GM18520 (cell line): ENCODE measurements around the gene RRBP1.

ENCODE experiments used
- ATAC-seq: cut with Tn5 transposase; IDR thresholded peaks from one replicate; pipeline ENCODE4 v1.9.1; 2021; ENCODE audit not compliant: unreplicated experiment

RRBP1 gene

DNA sequence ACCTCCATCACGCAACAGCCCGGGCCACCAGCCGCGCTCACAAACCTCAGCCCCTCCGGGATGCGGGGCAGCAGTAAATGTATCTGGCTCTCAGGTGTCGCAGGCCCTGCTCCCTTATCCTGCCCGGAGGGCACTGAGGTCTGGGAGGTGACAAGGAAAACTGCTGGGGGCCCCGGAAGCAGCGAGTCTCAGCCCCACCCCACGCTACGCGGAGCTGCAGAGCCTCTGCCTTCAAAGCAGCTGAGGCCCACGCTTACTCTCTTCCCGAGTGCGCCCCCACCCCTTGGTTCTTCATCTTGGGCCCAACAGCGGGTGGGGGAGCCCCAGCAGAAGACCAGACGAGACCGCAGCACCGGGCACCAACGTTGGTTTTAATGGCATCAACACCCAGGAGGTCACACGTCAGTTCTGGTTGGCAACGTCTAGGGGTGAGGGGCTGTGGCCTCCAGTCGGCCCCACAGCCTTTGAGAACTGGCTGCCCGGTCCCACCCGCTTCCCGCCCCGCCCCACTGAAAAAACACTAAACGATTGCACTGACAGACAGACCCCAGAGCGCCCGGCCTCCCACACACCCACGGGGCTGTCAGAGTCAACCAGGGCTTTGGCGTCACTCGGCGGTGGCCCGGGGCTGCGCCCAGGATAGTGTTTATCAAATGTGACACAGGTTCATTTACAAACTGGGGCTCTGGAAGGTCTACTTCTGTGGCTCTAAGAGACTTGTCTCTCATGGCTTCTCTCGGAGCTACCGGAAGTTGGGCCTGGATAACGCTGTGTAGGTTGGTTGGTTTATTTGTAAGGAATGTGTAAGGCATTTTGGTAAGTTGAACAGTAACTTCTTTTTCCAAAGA lies 68.5 kb downstream of the RRBP1 start:
- no peak for ATAC-seq

DNA sequence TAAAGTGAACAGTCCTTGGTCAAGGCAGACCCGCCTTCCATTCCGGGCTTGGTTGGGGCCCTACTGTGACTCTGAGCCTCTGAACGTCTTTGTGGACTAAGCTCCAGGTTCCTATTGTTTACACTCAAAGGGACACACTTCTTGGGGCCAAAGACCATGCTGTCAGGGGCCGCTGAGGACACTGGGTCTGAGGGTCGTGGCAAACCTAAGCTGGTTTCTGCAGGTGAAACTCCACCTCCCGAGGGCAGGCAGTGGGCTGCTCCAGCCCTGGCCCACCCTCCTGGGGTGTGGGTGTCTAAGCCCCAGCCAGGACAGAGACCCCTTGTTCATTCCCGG lies 69.1 kb downstream of the RRBP1 start:
- no peak for ATAC-seq

DNA sequence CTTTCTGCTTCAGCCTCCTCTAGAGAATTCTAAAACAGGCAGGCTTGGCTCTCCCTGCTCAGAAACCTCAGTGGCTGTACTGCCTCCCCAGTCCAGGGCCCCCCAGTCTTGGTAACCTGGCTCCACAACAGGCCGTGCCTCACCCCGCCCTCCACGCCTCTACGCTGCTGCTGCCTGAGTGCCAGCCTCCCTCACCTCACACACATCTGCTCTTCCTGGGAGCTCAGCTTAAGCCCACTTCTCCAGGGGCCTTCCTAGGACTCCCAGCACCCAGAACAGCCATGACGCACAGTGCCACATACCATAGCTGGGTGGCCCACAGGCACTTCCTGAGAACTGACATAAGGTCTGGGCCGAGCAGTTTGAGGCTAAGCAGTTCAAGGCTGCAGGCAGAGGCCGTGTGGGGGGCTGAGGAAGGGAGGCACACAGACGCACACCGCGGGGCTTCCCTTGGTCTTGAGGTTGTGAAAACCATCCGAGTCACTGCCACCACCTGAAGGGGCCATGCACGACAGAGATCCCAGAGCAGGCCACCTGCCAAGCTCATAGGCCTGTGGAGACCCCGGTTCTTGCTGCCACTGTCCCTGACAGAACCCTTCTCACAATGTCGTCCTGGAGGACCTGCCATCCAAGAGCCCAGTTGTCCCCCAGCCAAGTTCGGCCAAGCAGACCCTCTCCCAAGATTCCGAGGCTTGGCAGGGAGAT lies 69.6 kb downstream of the RRBP1 start:
- ATAC-seq = no peak

DNA sequence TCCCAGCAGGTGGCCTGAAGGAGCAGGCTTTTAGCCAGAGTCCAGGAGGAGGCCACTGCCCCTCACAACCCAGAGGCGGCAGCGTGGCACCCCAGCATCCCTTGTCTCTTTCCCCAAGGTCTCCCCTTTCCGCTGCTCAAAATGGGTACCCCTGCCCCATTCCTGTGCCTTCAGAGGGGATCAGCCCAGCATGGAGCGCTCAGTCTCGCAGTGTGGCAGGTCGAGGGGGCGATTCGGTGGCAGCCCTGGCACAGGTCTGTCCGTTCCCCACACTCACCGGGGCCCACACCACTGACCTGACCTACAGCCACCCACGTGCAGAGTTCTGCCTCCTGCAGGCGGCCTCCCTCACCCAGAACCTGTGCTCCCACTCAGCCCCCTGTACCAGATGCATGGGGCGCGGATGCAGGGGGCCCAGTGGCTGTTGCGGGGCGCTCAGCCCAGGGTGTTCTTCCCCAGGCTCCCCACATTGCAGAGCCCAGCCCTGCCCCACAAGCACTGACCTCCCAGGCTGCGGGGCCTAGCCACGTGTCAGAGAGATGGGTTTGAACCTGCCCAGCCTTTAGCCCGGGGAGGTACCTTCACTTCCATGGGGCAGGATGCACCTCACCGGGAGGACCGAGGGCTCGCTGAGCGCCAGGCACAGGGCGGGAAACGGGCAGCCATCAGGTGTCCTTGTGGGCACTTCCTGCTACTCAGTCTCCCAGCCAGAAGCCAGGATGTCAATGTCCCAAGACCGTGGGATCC lies 70.3 kb downstream of the RRBP1 start:
- ATAC-seq = no peak

DNA sequence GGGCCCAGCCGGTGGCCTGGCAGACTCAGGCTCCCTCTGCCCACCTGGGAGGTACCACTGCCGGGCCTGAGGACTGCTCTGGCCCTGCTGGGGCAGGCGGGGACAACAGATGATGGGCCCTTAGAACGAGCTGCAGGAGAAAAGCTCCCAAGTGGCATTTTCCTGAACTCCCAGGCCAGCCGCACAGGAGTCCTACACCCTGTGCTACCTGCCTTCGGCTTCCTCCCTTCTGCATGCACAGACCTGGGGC lies 70.8 kb downstream of the RRBP1 start:
- ATAC-seq = no peak

DNA sequence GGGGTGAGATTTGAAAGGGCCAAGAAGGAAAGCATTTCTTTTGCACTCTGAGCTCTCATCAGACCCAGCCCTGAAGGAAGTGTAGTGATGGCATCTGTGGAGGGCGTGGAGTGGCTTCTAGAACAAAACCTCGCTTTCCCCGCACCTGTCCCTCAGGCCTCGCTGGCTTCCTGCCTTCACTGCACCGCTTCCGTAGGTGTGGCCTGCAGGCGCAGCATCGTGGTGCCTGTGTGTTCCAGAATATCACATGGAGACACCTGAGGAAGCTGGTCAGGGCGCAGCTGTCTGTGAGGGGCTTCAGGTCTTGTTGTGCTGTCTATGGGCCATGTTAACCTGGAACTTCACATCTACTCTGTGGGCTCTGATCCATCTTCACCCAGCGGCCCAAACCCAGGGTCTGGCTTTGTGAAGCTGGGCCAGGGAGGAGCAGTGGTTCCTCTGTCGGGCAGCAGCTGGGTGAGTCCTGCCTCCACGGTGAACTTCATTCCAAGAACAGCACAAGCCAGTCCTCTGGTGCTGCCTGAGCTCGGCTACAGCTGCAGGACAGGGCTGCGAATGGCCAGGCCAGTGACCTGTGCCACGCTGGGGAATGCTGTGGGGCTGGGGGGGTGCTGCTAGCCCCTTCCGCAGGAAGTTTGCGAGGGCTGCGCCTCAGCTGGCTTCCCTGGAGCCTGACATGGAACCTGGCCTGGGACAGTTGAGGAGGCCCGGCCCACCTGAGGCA lies 71.3 kb downstream of the RRBP1 start:
- no peak for ATAC-seq

DNA sequence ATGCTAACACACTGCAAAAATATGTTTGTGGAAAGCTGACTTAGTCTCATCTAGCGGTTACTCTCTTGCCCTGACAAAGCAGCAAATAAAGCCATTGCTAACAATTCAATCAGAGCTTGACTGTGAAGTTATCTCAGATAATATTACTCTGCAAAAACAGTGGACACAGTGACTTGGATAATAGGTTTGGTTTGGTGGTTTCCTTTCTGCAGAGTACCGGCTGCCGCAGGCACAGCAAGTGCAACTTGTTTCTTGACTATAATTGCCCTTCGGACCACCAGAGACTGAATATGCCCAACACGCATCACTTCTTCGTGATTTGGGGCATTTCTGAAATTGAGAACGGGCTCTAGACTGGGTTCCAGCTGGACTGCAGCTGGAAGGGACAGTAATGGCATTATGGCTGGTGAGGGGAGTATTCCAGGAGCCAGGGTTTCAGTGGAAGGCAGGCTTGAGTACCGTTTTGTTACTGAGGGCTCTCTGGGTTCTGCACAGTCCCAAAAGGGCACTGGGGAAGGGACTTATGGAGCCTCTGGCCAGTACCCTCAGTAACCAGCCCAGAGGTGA lies 72.1 kb downstream of the RRBP1 start:
- ATAC-seq = no peak

DNA sequence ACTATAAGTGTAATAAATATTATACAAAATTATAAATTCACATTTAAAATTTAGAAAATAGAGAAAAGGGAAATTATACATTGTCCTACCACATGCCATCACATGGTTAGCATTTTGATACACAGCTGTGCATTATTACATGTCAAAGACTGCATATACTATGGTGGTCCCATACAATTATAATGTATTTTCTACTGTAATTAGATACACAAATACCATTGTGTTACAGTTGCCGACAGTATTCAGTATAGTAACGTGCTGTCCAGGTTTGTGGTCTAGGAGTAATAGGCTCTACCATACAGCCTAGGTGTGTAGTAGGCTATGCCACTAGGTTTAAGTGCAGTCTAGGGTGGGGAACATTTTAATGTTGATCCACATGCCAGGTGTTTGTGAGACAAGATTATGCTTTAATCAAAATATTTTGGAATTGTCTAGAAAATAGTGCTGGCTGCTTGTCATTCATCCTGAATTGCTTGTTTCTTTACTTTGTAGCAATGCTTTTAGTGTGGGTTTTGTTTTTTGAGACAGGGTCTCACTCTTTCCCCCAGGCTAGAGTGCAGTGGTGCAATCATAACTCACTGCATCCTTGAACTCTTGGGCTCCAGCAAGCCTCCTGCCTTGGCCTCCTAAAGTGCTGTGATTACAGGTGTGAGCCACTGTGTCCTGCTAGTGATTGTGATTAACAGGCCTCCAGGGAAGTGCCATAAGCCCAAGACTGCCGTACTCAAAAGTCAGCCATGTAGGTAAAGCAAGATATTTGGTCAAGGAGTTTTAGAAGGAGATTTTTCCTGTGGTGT lies 73.1 kb downstream of the RRBP1 start:
- ATAC-seq = no peak

DNA sequence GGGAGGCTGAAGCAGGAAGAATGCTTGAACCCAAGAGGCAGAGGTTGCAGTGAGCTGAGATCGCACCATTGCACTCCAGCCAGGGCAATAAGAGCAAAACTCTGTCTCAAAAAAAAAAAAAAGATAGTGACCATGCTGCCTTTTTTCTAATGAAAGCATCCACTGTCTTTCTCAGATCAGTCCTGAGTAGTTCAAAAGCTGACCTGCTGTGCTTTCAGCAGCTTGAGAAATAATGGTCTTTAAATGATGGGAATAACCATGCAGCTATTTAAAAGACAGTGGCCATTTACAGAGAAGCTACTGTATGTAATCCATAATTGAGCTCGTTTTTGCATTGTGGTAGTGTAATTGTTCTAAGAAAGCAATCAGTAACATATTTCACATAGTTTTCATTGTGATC lies 76.0 kb downstream of the RRBP1 start:
- no peak for ATAC-seq

DNA sequence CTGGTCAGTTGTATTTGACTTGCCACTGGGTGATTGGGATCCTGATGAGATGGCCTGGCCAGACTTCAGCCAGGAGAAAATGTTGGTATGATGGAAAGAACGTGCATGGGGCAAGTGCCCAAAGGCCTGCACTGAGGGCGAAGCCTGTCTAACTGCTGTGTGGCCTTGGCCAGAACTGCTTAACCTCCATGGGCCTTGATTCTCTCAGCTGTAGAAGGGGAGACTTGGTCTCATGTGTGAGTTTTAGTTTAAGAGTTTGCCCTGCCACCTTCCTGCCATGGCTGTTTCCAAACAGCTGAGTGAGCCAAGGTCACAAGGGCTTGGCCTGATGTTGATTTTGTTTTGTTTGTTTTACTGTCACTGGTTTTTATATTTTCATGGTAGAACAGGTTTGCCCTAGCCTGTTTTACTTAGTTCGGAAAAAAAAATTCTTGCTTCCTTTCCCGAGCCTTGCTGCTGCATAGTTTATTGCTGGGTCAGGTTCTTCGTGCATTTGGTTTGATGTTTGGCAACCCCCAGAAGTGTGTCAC lies 76.8 kb downstream of the RRBP1 start:
- no peak for ATAC-seq

DNA sequence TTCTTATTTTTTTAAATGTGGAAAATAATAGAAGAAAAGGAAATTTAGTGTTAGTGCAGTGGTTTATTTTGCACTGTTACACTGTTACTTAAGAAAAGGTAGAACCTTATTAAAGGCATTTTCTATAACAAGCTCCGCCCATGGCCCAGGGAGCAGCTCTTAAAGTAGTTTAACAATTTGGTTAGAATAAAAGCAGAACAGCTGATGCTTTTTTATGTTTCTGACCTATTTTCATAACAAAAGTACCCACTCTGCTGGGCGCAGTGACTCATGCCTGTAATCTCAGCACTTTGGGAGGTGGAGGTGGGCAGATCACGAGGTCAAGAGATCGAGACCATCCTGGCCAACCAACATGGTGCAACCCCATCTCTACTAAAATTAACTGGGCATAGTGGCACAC lies 79.5 kb downstream of the RRBP1 start:
- no peak for ATAC-seq

DNA sequence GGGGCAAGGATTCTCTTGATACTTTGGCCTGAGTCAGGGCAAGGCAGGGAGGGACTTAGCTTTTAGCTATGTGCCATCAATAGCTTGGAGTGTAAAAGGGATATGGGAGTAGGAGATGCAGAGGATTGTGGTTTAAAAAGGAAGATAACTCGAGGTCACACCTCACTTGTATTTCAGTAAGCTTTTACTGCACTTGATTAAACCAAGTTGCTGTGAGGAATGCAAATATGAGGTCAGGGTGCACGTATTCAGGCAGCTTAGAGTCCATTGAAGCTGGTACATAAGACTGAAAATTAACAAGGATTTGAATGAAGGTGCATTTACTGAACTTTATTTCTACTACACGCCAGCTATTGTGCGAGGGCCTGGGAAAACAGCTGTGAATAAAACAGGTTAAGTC lies 80.1 kb downstream of the RRBP1 start:
- ATAC-seq = no peak

DNA sequence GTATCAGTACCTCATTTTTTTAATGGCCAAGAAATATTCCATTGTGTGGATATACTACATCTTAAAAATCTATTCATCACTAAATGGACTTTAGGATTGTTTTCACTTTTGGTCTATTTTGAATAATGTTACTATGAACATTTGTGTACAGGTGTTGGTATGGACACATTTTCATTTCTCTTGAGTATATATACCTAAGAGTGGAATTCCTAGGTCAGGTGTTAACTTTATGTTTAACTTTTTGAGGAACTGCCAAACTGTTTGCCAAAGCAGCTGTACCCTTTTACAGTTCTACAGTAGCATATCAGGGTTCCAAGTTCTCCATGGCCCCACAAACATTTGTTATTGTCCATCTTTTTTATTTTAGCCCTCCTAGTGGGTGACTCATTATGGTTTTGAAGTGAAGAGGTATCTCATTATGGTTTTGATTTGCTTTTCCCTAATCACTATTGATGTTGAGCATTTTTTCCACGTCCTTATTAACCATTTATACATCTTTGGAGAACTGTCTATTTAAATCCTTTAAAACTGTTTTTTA lies 84.0 kb downstream of the RRBP1 start:
- no peak for ATAC-seq

DNA sequence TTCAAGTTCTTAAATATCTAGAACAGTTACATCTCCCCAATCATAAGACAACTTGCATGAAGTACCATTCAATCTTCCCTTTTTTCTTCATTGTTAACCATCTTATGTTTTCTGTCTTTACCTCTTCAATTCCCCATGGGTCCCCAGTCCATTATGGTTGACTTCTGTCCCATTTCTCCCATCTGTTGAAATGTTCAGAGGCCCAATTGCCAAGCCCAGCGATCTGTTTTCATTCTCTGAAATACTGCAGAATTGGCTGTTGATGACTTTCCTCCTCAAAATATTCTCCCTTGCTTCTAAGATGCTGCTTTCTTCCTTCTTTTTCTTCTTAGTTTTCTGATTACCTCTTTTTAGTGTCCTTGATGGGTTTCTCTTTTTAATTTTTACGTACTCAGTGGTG lies 86.2 kb downstream of the RRBP1 start:
- ATAC-seq = no peak

DNA sequence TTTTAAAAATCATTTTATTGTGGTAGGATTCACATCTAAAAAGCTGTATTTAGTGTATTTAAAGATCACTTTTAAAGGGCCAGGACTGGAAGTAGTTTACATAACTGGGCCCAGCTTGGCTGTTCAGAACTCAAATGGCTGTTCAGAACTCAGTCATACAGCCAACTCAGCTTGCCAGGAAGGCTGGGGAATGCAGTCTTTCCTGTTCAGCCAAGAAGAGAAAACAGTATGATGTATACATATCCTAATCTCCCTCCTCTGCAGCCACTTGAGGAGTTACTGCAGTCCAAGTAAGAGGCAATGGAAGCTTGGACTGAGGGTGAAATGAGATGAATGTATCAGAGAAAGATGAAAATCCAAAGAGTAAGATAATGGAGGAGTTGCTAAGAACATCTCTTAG lies 87.6 kb downstream of the RRBP1 start:
- ATAC-seq = no peak

DNA sequence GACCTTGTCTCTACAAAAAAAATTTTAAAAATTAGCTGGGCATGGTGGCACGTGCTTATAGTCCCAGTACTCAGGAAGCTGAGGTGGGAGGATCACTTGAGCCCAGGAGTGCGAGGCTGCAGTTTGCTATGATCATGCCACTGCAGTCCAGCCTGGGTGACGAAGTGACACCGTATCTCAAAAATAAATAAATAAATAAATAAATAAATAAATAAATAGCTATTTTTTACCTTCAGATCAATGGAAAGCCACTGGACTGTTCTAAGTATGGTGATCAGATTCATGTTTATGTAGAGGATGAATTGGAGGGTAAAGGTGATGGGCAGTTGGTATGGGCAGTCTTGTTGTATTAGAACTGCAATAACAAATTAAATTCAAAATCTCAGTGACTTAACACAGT lies 88.1 kb downstream of the RRBP1 start:
- no peak for ATAC-seq

DNA sequence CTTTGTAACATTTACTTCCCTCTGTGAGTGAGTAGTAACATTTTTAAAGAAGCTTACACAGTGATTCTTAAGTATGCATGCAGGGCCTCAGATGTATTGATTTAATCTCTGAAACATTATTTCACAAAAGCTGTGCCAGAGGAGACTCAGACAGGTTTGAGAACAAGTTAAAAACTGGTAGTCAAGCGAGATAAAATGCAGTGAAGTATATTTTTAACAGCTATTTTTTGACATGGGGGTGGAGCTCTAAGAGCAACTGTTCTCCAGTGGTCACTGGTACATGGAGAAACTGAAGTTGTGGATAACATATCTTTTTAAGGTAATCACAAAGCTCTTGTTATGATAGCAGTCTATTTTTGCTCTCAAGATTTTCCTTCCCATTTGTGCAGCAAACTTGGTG lies 91.8 kb downstream of the RRBP1 start:
- ATAC-seq = no peak

DNA sequence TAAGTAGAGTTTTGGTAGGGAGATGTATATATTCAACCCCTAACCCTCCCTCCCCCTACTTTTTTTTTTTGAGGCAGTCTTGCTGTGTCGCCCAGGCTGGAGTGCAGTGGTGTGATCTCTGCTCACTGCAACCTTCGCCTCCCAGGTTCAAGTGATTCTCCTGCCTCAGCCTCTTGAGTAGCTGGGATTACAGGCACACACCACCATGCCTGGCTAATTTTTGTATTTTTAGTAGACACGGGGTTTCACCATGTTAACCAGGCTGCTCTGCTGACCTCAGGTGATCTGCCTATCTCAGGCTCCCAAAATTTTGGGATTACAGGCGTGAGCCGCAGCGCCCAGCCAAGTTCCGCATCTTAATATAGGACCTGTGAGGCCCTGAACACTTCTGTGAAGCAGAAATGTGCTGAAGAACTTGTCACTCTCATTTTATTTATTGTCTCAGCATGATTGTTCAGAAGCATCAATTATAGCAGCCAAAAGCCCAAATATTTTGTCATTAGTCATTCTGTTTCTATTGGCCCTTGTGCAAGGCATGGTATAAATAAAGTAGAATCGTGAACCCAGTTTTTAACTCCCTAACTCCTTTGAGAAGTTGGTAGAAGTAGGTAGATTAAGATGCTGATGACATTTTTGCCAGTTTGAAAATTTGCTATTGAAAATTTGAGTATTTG lies 92.7 kb downstream of the RRBP1 start:
- no peak for ATAC-seq

DNA sequence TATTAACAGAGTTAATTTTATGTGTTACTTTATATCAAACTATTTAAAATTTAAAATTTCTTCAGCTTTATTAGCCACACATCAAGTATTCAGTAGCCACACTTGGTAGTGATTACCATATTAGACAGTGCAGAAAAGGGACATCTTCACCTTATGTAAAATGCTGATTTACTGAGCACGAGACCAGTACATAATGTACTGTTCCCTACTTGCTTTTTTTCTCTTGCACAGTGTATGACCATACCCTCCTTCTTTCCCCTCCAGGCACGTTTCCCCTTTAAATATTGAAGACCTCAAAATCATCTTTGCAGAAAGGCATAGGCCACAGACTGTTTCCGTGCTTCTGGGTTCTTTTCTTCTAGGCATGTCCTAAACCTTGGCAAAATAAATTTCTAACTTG lies 94.2 kb downstream of the RRBP1 start:
- ATAC-seq = no peak
